ENCODE measurements around the gene NELL1.
"Not testable (repeated sequence)": the region's sequence is repeated elsewhere in the genome, so short reads cannot be mapped to it uniquely, and the experiment has no call there.

The NELL1 gene

GRCh38 chr11:21254055-21254454, 584.7 kb downstream of the NELL1 start:
- DNase-seq = no peak

GRCh38 chr11:21254790-21255189, 585.4 kb downstream of the NELL1 start:
- no peak for DNase-seq

GRCh38 chr11:21257461-21257860, 588.1 kb downstream of the NELL1 start:
- DNase-seq = no peak

GRCh38 chr11:21258414-21258813, 589.0 kb downstream of the NELL1 start:
- DNase-seq = no peak

- no peak for DNase-seq
Measured at GRCh38 chr11:21260101-21260500, 590.7 kb downstream of the NELL1 start.

GRCh38 chr11:21262992-21263391, 593.6 kb downstream of the NELL1 start:
- no peak for DNase-seq

- no peak for DNase-seq
Measured at GRCh38 chr11:21264125-21264524, 594.7 kb downstream of the NELL1 start.

- no peak for DNase-seq
Measured at GRCh38 chr11:21268036-21268435, 598.6 kb downstream of the NELL1 start.

- not testable (repeated sequence) for DNase-seq
Measured at GRCh38 chr11:21272139-21272538, 602.8 kb downstream of the NELL1 start.

- no peak for DNase-seq
Measured at GRCh38 chr11:21278840-21279239, 609.5 kb downstream of the NELL1 start.

GRCh38 chr11:21285104-21285503, 615.7 kb downstream of the NELL1 start:
- DNase-seq = no peak

GRCh38 chr11:21289686-21290085, 620.3 kb downstream of the NELL1 start:
- no peak for DNase-seq

GRCh38 chr11:21295508-21295907, 626.1 kb downstream of the NELL1 start:
- no peak for DNase-seq

- DNase-seq = no peak
Measured at GRCh38 chr11:21301981-21302380, 632.6 kb downstream of the NELL1 start.

GRCh38 chr11:21306739-21307358, 637.5 kb downstream of the NELL1 start:
- DNase-seq = no peak

GRCh38 chr11:21307874-21308273, 638.5 kb downstream of the NELL1 start:
- DNase-seq = no peak

GRCh38 chr11:21316591-21316990, 647.2 kb downstream of the NELL1 start:
- DNase-seq = no peak

GRCh38 chr11:21321072-21321471, 651.7 kb downstream of the NELL1 start:
- no peak for DNase-seq

- no peak for DNase-seq
Measured at GRCh38 chr11:21321530-21321929, 652.1 kb downstream of the NELL1 start.

GRCh38 chr11:21323617-21324016, 654.2 kb downstream of the NELL1 start:
- no peak for DNase-seq

GRCh38 chr11:21343204-21343603, 673.8 kb downstream of the NELL1 start:
- no peak for DNase-seq

- no peak for DNase-seq
Measured at GRCh38 chr11:21346361-21346760, 677.0 kb downstream of the NELL1 start.

- no peak for DNase-seq
Measured at GRCh38 chr11:21350613-21351012, 681.2 kb downstream of the NELL1 start.

GRCh38 chr11:21353425-21353824, 684.0 kb downstream of the NELL1 start:
- DNase-seq = no peak

All from fibroblast of skin of scalp (primary cell).